HG02623 (cell line): ENCODE measurements around the gene CYBRD1.
A peak's percentile ranks its signal among the peaks of the same experiment; 100 is the strongest.

Experiments
- ATAC-seq: cut with Tn5 transposase; IDR thresholded peaks from one replicate; pipeline ENCODE4 v1.9.1; 2021; ENCODE audit warnings: moderate library complexity; ENCODE audit not compliant: unreplicated experiment

The CYBRD1 gene

GRCh38 chr2:171551836-171552235 is 29.6 kb downstream of the CYBRD1 start:
- no peak for ATAC-seq

- no peak for ATAC-seq
These were observed 31.0 kb downstream of the CYBRD1 start for GRCh38 chr2:171553236-171553635.

- no peak for ATAC-seq
These were observed 31.6 kb downstream of the CYBRD1 start for GRCh38 chr2:171553858-171554257.

- ATAC-seq = no peak
These were observed 32.8 kb downstream of the CYBRD1 start for GRCh38 chr2:171554991-171555615.

- ATAC-seq = no peak
These were observed 35.1 kb downstream of the CYBRD1 start for GRCh38 chr2:171557363-171557762.

- no peak for ATAC-seq
These were observed 41.0 kb downstream of the CYBRD1 start for GRCh38 chr2:171563301-171563700.

- no peak for ATAC-seq
These were observed 42.2 kb downstream of the CYBRD1 start for GRCh38 chr2:171564463-171564862.

- ATAC-seq = no peak
These were observed 43.8 kb downstream of the CYBRD1 start for GRCh38 chr2:171566057-171566456.

GRCh38 chr2:171566753-171567152 is 44.5 kb downstream of the CYBRD1 start:
- no peak for ATAC-seq

GRCh38 chr2:171568089-171568488 is 45.8 kb downstream of the CYBRD1 start:
- no peak for ATAC-seq

- no peak for ATAC-seq
These were observed 49.4 kb downstream of the CYBRD1 start for GRCh38 chr2:171571721-171572120.

- peak; percentile 81 for ATAC-seq
These were observed 52.0 kb downstream of the CYBRD1 start for GRCh38 chr2:171574149-171574795.

- no peak for ATAC-seq
These were observed 53.3 kb downstream of the CYBRD1 start for GRCh38 chr2:171575606-171576005.

GRCh38 chr2:171578127-171578803 is 56.0 kb downstream of the CYBRD1 start:
- no peak for ATAC-seq

GRCh38 chr2:171579481-171579880 is 57.2 kb downstream of the CYBRD1 start:
- ATAC-seq = no peak

- ATAC-seq = no peak
These were observed 61.3 kb downstream of the CYBRD1 start for GRCh38 chr2:171583566-171583965.

- no peak for ATAC-seq
These were observed 61.7 kb downstream of the CYBRD1 start for GRCh38 chr2:171584001-171584400.

- ATAC-seq = no peak
These were observed 64.9 kb downstream of the CYBRD1 start for GRCh38 chr2:171587132-171587531.

GRCh38 chr2:171587567-171587966 is 65.3 kb downstream of the CYBRD1 start:
- no peak for ATAC-seq

GRCh38 chr2:171590116-171590515 is 67.8 kb downstream of the CYBRD1 start:
- ATAC-seq = no peak

- ATAC-seq = no peak
These were observed 69.8 kb downstream of the CYBRD1 start for GRCh38 chr2:171592036-171592555.

GRCh38 chr2:171595456-171595855 is 73.2 kb downstream of the CYBRD1 start:
- ATAC-seq = no peak
